HepG2 (cell line): ENCODE measurements around the gene DBNDD2. TPM values are rescaled to one million over a fixed set of nuclear protein-coding genes. Genes with fewer than 3 reads are reported as not detected.
A peak's percentile ranks its signal among the peaks of the same experiment; 100 is the strongest.

ENCODE experiments used
- AKAP8 ChIP-seq: sonication (generic); formaldehyde crosslinking; IDR thresholded peaks from 2 replicates; pipeline ENCODE4 v1.5.1; 2020; ENCODE audit warnings: mild to moderate bottlenecking, missing genetic modification reagents
- ATF7 ChIP-seq, 2 experiments: fragments of 450-650 bp in 1 of 2; sonication (generic) in 1 of 2; formaldehyde crosslinking in 1 of 2; IDR thresholded peaks; 2 replicates each; pipeline versions ENCODE4 v1.4.0 to v1.6.1; 2016 to 2020; ENCODE audit warnings: antibody characterized with exemption in 1 of 2, mild to moderate bottlenecking in 1 of 2, missing genetic modification reagents in 1 of 2
- BRF2 ChIP-seq: sonication (generic); formaldehyde crosslinking; IDR thresholded peaks from 2 replicates; pipeline ENCODE4 v1.8.1; 2022; ENCODE audit warnings: mild to moderate bottlenecking, missing genetic modification reagents
- FOXO4 ChIP-seq: sonication (generic); formaldehyde crosslinking; conservative IDR thresholded peaks from 2 replicates; pipeline ENCODE4 v1.8.1; 2023; ENCODE audit warnings: missing genetic modification reagents
- HNRNPLL ChIP-seq: fragments of 200-400 bp; formaldehyde crosslinking; IDR thresholded peaks from 2 replicates; pipeline ENCODE4 v1.6.1; 2017; ENCODE audit warnings: mild to moderate bottlenecking, low read depth, low read length; ENCODE audit not compliant: poor library complexity, severe bottlenecking
- KAT7 ChIP-seq: IDR thresholded peaks from 2 replicates; pipeline ENCODE4 v1.6.1; 2018; ENCODE audit warnings: borderline replicate concordance, missing compliant biosample characterization
- NONO ChIP-seq, 2 experiments: fragments of 450-650 bp in 1 of 2; sonication (generic) in 1 of 2; formaldehyde crosslinking in 1 of 2; IDR thresholded peaks in 1 of 2; conservative IDR thresholded peaks in 1 of 2; 2 replicates each; pipeline versions ENCODE4 v1.6.1 to v1.8.0; 2017 to 2022; ENCODE audit warnings: mild to moderate bottlenecking in 1 of 2, missing genetic modification reagents in 1 of 2, moderate library complexity in 1 of 2
- PHB2 ChIP-seq: fragments of 450-650 bp; IDR thresholded peaks from 2 replicates; pipeline ENCODE4 v1.6.1; 2018; ENCODE audit not compliant: partially characterized antibody
- PRPF4 ChIP-seq: fragments of 200-400 bp; formaldehyde crosslinking; IDR thresholded peaks from 2 replicates; pipeline ENCODE4 v1.6.1; 2016; ENCODE audit warnings: low read length, low read depth; ENCODE audit not compliant: poor library complexity, severe bottlenecking
- RXRA ChIP-seq: sonication (generic); formaldehyde crosslinking; IDR thresholded peaks from 2 replicates; pipeline ENCODE4 v1.5.1; 2020; ENCODE audit warnings: missing genetic modification reagents
- RXRB ChIP-seq: IDR thresholded peaks from 2 replicates; pipeline ENCODE4 v1.6.1; 2016; ENCODE audit warnings: borderline replicate concordance, missing genetic modification reagents, missing compliant biosample characterization
- U2AF2 ChIP-seq: fragments of 200-400 bp; formaldehyde crosslinking; IDR thresholded peaks from 2 replicates; pipeline ENCODE4 v1.6.1; 2017; ENCODE audit warnings: low read depth, mild to moderate bottlenecking, low read length
- USF2 ChIP-seq, 2 experiments: sonication (generic) in 1 of 2; formaldehyde crosslinking in 1 of 2; IDR thresholded peaks; 2 replicates each; pipeline versions ENCODE4 v1.5.1 to v1.6.1; 2011 to 2020; ENCODE audit warnings: borderline replicate concordance in 1 of 2, low read depth in 1 of 2, low read length in 1 of 2, mild to moderate bottlenecking in 1 of 2, missing genetic modification reagents in 1 of 2, moderate library complexity in 1 of 2
- YEATS4 ChIP-seq: sonication (generic); formaldehyde crosslinking; IDR thresholded peaks from 2 replicates; pipeline ENCODE4 v1.4.0; 2020; ENCODE audit warnings: missing genetic modification reagents, borderline replicate concordance
- ZNF687 ChIP-seq: sonication (generic); formaldehyde crosslinking; IDR thresholded peaks from 2 replicates; pipeline ENCODE4 v1.5.1; 2020; ENCODE audit warnings: mild to moderate bottlenecking, missing genetic modification reagents, moderate library complexity
- ZNF776 ChIP-seq: sonication (generic); formaldehyde crosslinking; IDR thresholded peaks from 2 replicates; pipeline ENCODE4 v1.4.0; 2020; ENCODE audit warnings: mild to moderate bottlenecking, missing genetic modification reagents
- ZNF790 ChIP-seq: sonication (generic); formaldehyde crosslinking; IDR thresholded peaks from 2 replicates; pipeline ENCODE4 v1.8.0; 2022; ENCODE audit warnings: missing genetic modification reagents, mild to moderate bottlenecking, borderline replicate concordance
- ZSCAN21 ChIP-seq: sonication (generic); formaldehyde crosslinking; IDR thresholded peaks from 2 replicates; pipeline ENCODE4 v1.8.0; 2022; ENCODE audit warnings: mild to moderate bottlenecking, missing genetic modification reagents, moderate library complexity, borderline replicate concordance
- polyA plus RNA-seq, 8 experiments: library from polyadenylated mRNA; depleted of rRNA in 3 of 8; stranded (reverse) in 7 of 8; unstranded in 1 of 8; fragments of >200 nt; fragmentation: Illumina TruSeq in 4 of 8; extraction: Trizol in 4 of 8; gene quantifications; 2 replicates each; pipeline versions ENCODE4 v1.2.1 to v1.2.3, GENCODE V29; 2011 to 2016; ENCODE audit warnings: low read depth in 4 of 8, missing spikeins in 1 of 8, mixed read lengths in 1 of 8; ENCODE audit not compliant: insufficient read depth in 1 of 8
- total RNA-seq, 5 experiments: library from RNA; depleted of rRNA; stranded (reverse); fragments of >200 nt; fragmentation: Illumina TruSeq; extraction: Trizol; gene quantifications; 2 replicates each; pipeline ENCODE4 v1.2.3, GENCODE V29; 2016; ENCODE audit warnings: low read depth in 1 of 5

The DBNDD2 gene
- total and polyA plus RNA-seq, 2 of the 13 experiments (the other 11 are each of a cell fraction or from before 2014, with no cell fraction given): 16.7 to 47.6 TPM

- TF ChIP-seq RXRA (peak; percentile 3; the same call in 1 of the 2 replicates), BRF2 (CRISPR knock-in tag) (no peak), PRPF4 (peak; percentile 7), ZNF790 (peak; percentile 90), AKAP8 (peak; percentile 41; the same call in 1 of the 2 replicates), NONO (IDR thresholded peaks at IDR 0.05) (no peak), NONO (CRISPR knock-in tag; conservative IDR thresholded peaks at IDR 0.05) (peak; percentile 78; the same call in 1 of the 2 replicates), ATF7 (IDR thresholded peaks at IDR 0.05) (no peak), ATF7 (CRISPR knock-in tag; IDR thresholded peaks at IDR 0.05) (no peak), USF2 (IDR thresholded peaks at IDR 0.05; ENCODE audit: low read depth, low read length) (no peak), USF2 (CRISPR knock-in tag; IDR thresholded peaks at IDR 0.05; ENCODE audit: borderline replicate concordance) (no peak; the same call in 1 of the 2 replicates), KAT7 (CRISPR knock-in tag) (peak; percentile 72; the same call in 1 of the 2 replicates), RXRB (CRISPR knock-in tag) (peak; percentile 22; the same call in 1 of the 2 replicates), FOXO4 (CRISPR knock-in tag) (0 out of 2 replicates have a peak, but pooled peaks have one; percentile 82), ZSCAN21 (CRISPR knock-in tag) (peak; percentile 34), YEATS4 (0 out of 2 replicates have a peak, but pooled peaks have one; percentile 32), U2AF2 (no peak), PHB2 (no peak), ZNF687 (CRISPR knock-in tag) (peak; percentile 87), HNRNPLL (peak; percentile 95), ZNF776 (CRISPR knock-in tag) (peak; percentile 20)
These were observed 1.6 kb upstream of the DBNDD2 start (continued) for GRCh38 chr20:45406260-45407066.
